Esophagus muscularis mucosa (tissue), 3 donors: ENCODE measurements around the gene LMBRD1.

Experiments
- POLR2AphosphoS5 ChIP-seq, 2 donors: sonication (generic); formaldehyde crosslinking; IDR thresholded peaks; one replicate each; pipeline ENCODE4 v1.6.1; 2017; ENCODE audit warnings: antibody characterized with exemption in 2 of 2
- TF ChIP-seq, protein P1 (sequence below), 3 experiments: fragments of 200-600 bp in 2 of 3; fragments of 450-650 bp in 1 of 3; sonication (generic) in 2 of 3; IDR thresholded peaks; one replicate each; pipeline ENCODE4 v1.5.1; 2017 to 2019; ENCODE audit warnings: antibody characterized with exemption in 3 of 3, mild to moderate bottlenecking in 2 of 3, moderate library complexity in 1 of 3

DNA sequence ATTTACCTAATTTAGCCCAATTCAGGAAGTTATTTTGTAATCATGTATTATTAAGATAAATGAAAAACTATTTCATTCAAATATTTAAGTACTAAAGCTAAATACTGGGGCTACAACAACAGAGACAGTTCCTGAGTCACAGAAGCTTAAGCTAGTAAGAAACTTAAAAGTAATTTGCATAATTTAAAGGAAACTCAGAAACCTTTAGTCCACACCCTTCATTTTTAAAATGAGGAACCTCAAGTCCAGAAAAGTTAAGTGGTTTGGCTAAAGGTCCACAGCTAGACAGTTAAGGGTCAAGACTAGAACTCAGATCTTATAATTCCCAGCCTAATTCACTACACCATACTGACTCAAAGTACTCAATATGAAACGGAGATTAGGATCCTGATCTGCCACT lies 7.2 kb downstream of the LMBRD1 start:
- TF ChIP-seq, protein P1, sequence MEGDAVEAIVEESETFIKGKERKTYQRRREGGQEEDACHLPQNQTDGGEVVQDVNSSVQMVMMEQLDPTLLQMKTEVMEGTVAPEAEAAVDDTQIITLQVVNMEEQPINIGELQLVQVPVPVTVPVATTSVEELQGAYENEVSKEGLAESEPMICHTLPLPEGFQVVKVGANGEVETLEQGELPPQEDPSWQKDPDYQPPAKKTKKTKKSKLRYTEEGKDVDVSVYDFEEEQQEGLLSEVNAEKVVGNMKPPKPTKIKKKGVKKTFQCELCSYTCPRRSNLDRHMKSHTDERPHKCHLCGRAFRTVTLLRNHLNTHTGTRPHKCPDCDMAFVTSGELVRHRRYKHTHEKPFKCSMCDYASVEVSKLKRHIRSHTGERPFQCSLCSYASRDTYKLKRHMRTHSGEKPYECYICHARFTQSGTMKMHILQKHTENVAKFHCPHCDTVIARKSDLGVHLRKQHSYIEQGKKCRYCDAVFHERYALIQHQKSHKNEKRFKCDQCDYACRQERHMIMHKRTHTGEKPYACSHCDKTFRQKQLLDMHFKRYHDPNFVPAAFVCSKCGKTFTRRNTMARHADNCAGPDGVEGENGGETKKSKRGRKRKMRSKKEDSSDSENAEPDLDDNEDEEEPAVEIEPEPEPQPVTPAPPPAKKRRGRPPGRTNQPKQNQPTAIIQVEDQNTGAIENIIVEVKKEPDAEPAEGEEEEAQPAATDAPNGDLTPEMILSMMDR (IDR thresholded peaks at IDR 0.05), result no peak
- no peak for TF ChIP-seq POLR2AphosphoS5 (IDR thresholded peaks at IDR 0.05)
